Measurements from ENCODE around the gene NDFIP1. TPM values are rescaled to one million over a fixed set of nuclear protein-coding genes. Genes with fewer than 3 reads are reported as not detected.

NDFIP1 gene
- total RNA-seq, 1 experiment from 2014 or later = 27.6 TPM

DNA sequence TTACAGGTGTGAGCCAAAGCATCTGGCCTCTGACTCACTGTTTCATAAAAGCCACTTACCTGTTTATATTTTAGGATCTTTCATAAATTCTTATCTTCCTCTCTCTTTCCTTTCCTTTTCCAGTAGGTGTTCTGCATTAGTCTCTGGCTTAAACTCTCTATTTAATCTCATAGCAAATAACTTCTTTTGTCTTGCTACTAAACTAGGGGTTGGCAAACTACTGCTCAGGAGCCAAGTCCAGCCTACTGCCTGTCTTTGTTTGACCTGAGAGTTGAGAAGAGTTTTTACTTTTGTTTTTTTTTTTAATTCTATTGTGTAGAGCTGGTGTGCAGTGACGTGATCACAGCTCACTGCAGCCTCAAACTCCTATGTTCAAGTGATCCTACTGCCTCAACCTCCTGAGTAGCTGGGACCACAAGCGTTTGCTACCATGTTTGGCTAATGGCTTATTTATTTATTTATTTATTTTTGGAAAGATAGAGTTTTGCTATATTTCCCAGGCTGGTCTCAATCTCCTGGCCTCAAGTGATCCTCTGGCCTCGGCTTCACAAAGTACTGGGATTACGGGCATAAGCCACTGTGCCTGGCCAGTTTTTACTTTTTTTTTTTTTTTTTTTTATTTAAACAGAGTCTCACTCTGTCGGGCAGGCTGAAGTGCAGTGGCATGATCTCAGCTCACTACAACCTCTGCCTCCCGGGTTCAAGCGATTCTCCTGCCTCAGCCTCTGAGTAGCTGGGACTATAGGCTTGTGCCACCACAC lies 5.4 kb upstream of the NDFIP1 start:
- CTCF ChIA-PET = interaction anchor here (0.7 kb wide), 2 partner anchors 610 to 759 kb away, joined by 3 to 7 read pairs; no protein-coding TSS in a partner anchor
- ATAC-seq = no peak
- H3K9me3 Mint-ChIP-seq = peaks cover 9% of the 10 kb centered on the region

DNA sequence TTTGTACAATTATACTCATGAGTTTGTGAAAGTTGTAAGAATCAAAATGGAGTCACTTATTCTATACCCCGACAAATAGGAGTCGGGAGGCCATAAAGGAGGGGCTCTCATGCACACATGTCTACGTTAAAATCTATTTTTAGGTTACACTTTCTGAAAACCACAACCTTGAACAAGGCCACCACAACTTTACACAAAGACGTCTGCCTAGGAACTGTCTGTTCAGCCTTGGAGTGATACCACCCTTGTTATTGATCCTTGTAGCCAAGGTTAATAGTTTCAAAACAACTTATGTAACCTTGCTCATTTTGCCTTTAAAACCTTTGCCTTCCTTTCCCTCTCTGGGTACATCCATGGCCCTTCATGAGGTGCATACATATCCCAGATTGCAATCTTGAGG lies 4.1 kb upstream of the NDFIP1 start:
- CTCF ChIA-PET = no interaction called here
- Mint-ChIP-seq H3K4me3 (no peak overlapping the region), H3K27me3 (ENCODE audit: low read depth) (peaks cover 15% of the 10 kb centered on the region), H3K4me1 (peaks cover 17% of the 10 kb centered on the region), H3K36me3 (no peaks in the 10 kb centered on the region), H3K9me3 (peaks cover 9% of the 10 kb centered on the region), H3K27ac (no peak overlapping the region)
- POLR2A ChIA-PET = no interaction called here
- DNase-seq (ENCODE audit: low spot score) (no peak), ATAC-seq (no peak)
- TF ChIP-seq IRF2 (CRISPR knock-in tag; IDR thresholded peaks at IDR 0.05; ENCODE audit: borderline replicate concordance, low read depth) = no peak
- TF ChIP-seq, protein P1, sequence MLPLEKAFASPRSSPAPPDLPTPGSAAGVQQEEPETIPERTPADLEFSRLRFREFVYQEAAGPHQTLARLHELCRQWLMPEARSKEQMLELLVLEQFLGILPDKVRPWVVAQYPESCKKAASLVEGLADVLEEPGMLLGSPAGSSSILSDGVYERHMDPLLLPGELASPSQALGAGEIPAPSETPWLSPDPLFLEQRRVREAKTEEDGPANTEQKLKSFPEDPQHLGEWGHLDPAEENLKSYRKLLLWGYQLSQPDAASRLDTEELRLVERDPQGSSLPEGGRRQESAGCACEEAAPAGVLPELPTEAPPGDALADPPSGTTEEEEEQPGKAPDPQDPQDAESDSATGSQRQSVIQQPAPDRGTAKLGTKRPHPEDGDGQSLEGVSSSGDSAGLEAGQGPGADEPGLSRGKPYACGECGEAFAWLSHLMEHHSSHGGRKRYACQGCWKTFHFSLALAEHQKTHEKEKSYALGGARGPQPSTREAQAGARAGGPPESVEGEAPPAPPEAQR (CRISPR knock-in tag; IDR thresholded peaks at IDR 0.05) = no peak
- TF ChIP-seq, protein P2, sequence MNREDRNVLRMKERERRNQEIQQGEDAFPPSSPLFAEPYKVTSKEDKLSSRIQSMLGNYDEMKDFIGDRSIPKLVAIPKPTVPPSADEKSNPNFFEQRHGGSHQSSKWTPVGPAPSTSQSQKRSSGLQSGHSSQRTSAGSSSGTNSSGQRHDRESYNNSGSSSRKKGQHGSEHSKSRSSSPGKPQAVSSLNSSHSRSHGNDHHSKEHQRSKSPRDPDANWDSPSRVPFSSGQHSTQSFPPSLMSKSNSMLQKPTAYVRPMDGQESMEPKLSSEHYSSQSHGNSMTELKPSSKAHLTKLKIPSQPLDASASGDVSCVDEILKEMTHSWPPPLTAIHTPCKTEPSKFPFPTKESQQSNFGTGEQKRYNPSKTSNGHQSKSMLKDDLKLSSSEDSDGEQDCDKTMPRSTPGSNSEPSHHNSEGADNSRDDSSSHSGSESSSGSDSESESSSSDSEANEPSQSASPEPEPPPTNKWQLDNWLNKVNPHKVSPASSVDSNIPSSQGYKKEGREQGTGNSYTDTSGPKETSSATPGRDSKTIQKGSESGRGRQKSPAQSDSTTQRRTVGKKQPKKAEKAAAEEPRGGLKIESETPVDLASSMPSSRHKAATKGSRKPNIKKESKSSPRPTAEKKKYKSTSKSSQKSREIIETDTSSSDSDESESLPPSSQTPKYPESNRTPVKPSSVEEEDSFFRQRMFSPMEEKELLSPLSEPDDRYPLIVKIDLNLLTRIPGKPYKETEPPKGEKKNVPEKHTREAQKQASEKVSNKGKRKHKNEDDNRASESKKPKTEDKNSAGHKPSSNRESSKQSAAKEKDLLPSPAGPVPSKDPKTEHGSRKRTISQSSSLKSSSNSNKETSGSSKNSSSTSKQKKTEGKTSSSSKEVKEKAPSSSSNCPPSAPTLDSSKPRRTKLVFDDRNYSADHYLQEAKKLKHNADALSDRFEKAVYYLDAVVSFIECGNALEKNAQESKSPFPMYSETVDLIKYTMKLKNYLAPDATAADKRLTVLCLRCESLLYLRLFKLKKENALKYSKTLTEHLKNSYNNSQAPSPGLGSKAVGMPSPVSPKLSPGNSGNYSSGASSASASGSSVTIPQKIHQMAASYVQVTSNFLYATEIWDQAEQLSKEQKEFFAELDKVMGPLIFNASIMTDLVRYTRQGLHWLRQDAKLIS (CRISPR knock-in tag; IDR thresholded peaks at IDR 0.05; ENCODE audit: borderline replicate concordance) = no peak
- TF ChIP-seq, protein P3, sequence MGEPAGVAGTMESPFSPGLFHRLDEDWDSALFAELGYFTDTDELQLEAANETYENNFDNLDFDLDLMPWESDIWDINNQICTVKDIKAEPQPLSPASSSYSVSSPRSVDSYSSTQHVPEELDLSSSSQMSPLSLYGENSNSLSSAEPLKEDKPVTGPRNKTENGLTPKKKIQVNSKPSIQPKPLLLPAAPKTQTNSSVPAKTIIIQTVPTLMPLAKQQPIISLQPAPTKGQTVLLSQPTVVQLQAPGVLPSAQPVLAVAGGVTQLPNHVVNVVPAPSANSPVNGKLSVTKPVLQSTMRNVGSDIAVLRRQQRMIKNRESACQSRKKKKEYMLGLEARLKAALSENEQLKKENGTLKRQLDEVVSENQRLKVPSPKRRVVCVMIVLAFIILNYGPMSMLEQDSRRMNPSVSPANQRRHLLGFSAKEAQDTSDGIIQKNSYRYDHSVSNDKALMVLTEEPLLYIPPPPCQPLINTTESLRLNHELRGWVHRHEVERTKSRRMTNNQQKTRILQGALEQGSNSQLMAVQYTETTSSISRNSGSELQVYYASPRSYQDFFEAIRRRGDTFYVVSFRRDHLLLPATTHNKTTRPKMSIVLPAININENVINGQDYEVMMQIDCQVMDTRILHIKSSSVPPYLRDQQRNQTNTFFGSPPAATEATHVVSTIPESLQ (CRISPR knock-in tag; IDR thresholded peaks at IDR 0.05) = no peak
- TF ChIP-seq EMX1 (CRISPR knock-in tag; IDR thresholded peaks at IDR 0.05) = no peak

More for the DNA sequence above, 5.4 kb upstream of the NDFIP1 start:
- no peak for DNase-seq (ENCODE audit: low spot score)
- POLR2A ChIA-PET = no interaction called here
- no peak overlapping the region for H3K27ac Mint-ChIP-seq
- peaks cover 15% of the 10 kb centered on the region for H3K27me3 Mint-ChIP-seq (ENCODE audit: low read depth)
- H3K4me3 Mint-ChIP-seq = no peak overlapping the region
- peaks cover 23% of the 10 kb centered on the region for H3K4me1 Mint-ChIP-seq
- no peak for TF ChIP-seq MXD4 (CRISPR knock-in tag; IDR thresholded peaks at IDR 0.05; ENCODE audit: borderline replicate concordance)
- TF ChIP-seq, protein P4, sequence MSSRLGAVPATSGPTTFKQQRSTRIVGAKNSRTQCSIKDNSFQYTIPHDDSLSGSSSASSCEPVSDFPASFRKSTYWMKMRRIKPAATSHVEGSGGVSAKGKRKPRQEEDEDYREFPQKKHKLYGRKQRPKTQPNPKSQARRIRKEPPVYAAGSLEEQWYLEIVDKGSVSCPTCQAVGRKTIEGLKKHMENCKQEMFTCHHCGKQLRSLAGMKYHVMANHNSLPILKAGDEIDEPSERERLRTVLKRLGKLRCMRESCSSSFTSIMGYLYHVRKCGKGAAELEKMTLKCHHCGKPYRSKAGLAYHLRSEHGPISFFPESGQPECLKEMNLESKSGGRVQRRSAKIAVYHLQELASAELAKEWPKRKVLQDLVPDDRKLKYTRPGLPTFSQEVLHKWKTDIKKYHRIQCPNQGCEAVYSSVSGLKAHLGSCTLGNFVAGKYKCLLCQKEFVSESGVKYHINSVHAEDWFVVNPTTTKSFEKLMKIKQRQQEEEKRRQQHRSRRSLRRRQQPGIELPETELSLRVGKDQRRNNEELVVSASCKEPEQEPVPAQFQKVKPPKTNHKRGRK (CRISPR knock-in tag; IDR thresholded peaks at IDR 0.05; ENCODE audit: borderline replicate concordance) = no peak
- TF ChIP-seq, protein P5, sequence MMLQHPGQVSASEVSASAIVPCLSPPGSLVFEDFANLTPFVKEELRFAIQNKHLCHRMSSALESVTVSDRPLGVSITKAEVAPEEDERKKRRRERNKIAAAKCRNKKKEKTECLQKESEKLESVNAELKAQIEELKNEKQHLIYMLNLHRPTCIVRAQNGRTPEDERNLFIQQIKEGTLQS (CRISPR knock-in tag; conservative IDR thresholded peaks at IDR 0.05) = no peak
- TF ChIP-seq ELF4 (CRISPR knock-in tag; IDR thresholded peaks at IDR 0.05; ENCODE audit: low read depth) = no peak
- no peak for TF ChIP-seq GABPB1 (CRISPR knock-in tag; IDR thresholded peaks at IDR 0.05)
- TF ChIP-seq, protein P6, sequence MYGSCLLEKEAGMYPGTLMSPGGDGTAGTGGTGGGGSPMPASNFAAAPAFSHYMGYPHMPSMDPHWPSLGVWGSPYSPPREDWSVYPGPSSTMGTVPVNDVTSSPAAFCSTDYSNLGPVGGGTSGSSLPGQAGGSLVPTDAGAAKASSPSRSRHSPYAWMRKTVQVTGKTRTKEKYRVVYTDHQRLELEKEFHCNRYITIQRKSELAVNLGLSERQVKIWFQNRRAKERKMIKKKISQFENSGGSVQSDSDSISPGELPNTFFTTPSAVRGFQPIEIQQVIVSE (CRISPR knock-in tag; IDR thresholded peaks at IDR 0.05; ENCODE audit: borderline replicate concordance) = no peak
- no peak for TF ChIP-seq NR3C1 (CRISPR knock-in tag; conservative IDR thresholded peaks at IDR 0.05; ENCODE audit: low read depth)
- TF ChIP-seq, protein P3 (CRISPR knock-in tag; IDR thresholded peaks at IDR 0.05) = no peak
- TF ChIP-seq PRRX2 (CRISPR knock-in tag; IDR thresholded peaks at IDR 0.05) = no peak
- TF ChIP-seq, protein P7, sequence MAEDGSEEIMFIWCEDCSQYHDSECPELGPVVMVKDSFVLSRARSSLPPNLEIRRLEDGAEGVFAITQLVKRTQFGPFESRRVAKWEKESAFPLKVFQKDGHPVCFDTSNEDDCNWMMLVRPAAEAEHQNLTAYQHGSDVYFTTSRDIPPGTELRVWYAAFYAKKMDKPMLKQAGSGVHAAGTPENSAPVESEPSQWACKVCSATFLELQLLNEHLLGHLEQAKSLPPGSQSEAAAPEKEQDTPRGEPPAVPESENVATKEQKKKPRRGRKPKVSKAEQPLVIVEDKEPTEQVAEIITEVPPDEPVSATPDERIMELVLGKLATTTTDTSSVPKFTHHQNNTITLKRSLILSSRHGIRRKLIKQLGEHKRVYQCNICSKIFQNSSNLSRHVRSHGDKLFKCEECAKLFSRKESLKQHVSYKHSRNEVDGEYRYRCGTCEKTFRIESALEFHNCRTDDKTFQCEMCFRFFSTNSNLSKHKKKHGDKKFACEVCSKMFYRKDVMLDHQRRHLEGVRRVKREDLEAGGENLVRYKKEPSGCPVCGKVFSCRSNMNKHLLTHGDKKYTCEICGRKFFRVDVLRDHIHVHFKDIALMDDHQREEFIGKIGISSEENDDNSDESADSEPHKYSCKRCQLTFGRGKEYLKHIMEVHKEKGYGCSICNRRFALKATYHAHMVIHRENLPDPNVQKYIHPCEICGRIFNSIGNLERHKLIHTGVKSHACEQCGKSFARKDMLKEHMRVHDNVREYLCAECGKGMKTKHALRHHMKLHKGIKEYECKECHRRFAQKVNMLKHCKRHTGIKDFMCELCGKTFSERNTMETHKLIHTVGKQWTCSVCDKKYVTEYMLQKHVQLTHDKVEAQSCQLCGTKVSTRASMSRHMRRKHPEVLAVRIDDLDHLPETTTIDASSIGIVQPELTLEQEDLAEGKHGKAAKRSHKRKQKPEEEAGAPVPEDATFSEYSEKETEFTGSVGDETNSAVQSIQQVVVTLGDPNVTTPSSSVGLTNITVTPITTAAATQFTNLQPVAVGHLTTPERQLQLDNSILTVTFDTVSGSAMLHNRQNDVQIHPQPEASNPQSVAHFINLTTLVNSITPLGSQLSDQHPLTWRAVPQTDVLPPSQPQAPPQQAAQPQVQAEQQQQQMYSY (CRISPR knock-in tag; IDR thresholded peaks at IDR 0.05) = no peak
- no peaks in the 10 kb centered on the region for H3K36me3 Mint-ChIP-seq
